ENCODE measurements around the gene MYO18B.

Gene MYO18B

GRCh38 chr22:25843660-25844405 lies 101.8 kb downstream of the MYO18B start:
- DNase-seq (ENCODE audit: low read depth): no peak
- no peak for TF ChIP-seq CTCF (IDR thresholded peaks at IDR 0.05; ENCODE audit: low read depth, low read length, missing control alignments)
- in situ Hi-C loops (cut with HindIII; ENCODE audit: low sequenced_read_pairs): no loop called here
- H3K4me3 ChIP-seq (ENCODE audit: low read depth, low read length): no peak overlapping the region

- no peak for DNase-seq (ENCODE audit: low read depth)
- no peak for TF ChIP-seq CTCF (IDR thresholded peaks at IDR 0.05; ENCODE audit: low read depth, low read length, missing control alignments)
- in situ Hi-C loops (cut with HindIII; ENCODE audit: low sequenced_read_pairs): no loop called here
- H3K4me3 ChIP-seq (ENCODE audit: low read depth, low read length): no peak overlapping the region
Measured at GRCh38 chr22:25844601-25845000, 102.6 kb downstream of the MYO18B start.

GRCh38 chr22:25845985-25846745 lies 104.2 kb downstream of the MYO18B start:
- in situ Hi-C loops (cut with HindIII; ENCODE audit: low sequenced_read_pairs): no loop called here
- no peak overlapping the region for H3K4me3 ChIP-seq (ENCODE audit: low read depth, low read length)
- DNase-seq (ENCODE audit: low read depth): no peak
- no peak for TF ChIP-seq CTCF (IDR thresholded peaks at IDR 0.05; ENCODE audit: low read depth, low read length, missing control alignments)

GRCh38 chr22:25847451-25847850 lies 105.5 kb downstream of the MYO18B start:
- TF ChIP-seq CTCF (IDR thresholded peaks at IDR 0.05; ENCODE audit: low read depth, low read length, missing control alignments): no peak
- no peak for DNase-seq (ENCODE audit: low read depth)
- in situ Hi-C loops (cut with HindIII; ENCODE audit: low sequenced_read_pairs): no loop called here
- no peak overlapping the region for H3K4me3 ChIP-seq (ENCODE audit: low read depth, low read length)

- in situ Hi-C loops (cut with HindIII; ENCODE audit: low sequenced_read_pairs): no loop called here
- no peak for DNase-seq (ENCODE audit: low read depth)
- no peak overlapping the region for H3K4me3 ChIP-seq (ENCODE audit: low read depth, low read length)
- TF ChIP-seq CTCF (IDR thresholded peaks at IDR 0.05; ENCODE audit: low read depth, low read length, missing control alignments): no peak
Measured at GRCh38 chr22:25848954-25849353, 107.0 kb downstream of the MYO18B start.

GRCh38 chr22:25849522-25849921 lies 107.5 kb downstream of the MYO18B start:
- H3K4me3 ChIP-seq (ENCODE audit: low read depth, low read length): no peak overlapping the region
- no peak for DNase-seq (ENCODE audit: low read depth)
- TF ChIP-seq CTCF (IDR thresholded peaks at IDR 0.05; ENCODE audit: low read depth, low read length, missing control alignments): no peak
- in situ Hi-C loops (cut with HindIII; ENCODE audit: low sequenced_read_pairs): no loop called here

Data from astrocyte of the cerebellum (primary cell).